HG02943 (cell line): ENCODE measurements around the gene BNC2.

Experiments used
- ATAC-seq: cut with Tn5 transposase; IDR thresholded peaks from one replicate; pipeline ENCODE4 v1.9.1; 2021; ENCODE audit warnings: mild to moderate bottlenecking, low read depth, moderate library complexity; ENCODE audit not compliant: unreplicated experiment

BNC2 gene

GRCh38 chr9:16652582-16652981, 217.9 kb downstream of the BNC2 start:
- ATAC-seq: no peak

GRCh38 chr9:16651446-16651964, 219.0 kb downstream of the BNC2 start:
- ATAC-seq: no peak

- no peak for ATAC-seq
Observed at GRCh38 chr9:16645970-16646369, 224.5 kb downstream of the BNC2 start.

- ATAC-seq: no peak
Observed at GRCh38 chr9:16642421-16643109, 227.9 kb downstream of the BNC2 start.

- ATAC-seq: no peak
Observed at GRCh38 chr9:16640649-16641048, 229.8 kb downstream of the BNC2 start.

GRCh38 chr9:16639644-16640043, 230.8 kb downstream of the BNC2 start:
- no peak for ATAC-seq

GRCh38 chr9:16637911-16638310, 232.6 kb downstream of the BNC2 start:
- no peak for ATAC-seq

- no peak for ATAC-seq
Observed at GRCh38 chr9:16637218-16637617, 233.3 kb downstream of the BNC2 start.

- ATAC-seq: no peak
Observed at GRCh38 chr9:16633794-16634193, 236.7 kb downstream of the BNC2 start.

GRCh38 chr9:16628413-16628812, 242.1 kb downstream of the BNC2 start:
- no peak for ATAC-seq

GRCh38 chr9:16627967-16628366, 242.5 kb downstream of the BNC2 start:
- no peak for ATAC-seq

GRCh38 chr9:16627521-16627920, 242.9 kb downstream of the BNC2 start:
- no peak for ATAC-seq

- ATAC-seq: no peak
Observed at GRCh38 chr9:16626577-16627130, 243.8 kb downstream of the BNC2 start.

GRCh38 chr9:16625811-16626210, 244.7 kb downstream of the BNC2 start:
- no peak for ATAC-seq

- no peak for ATAC-seq
Observed at GRCh38 chr9:16625161-16625631, 245.3 kb downstream of the BNC2 start.

- ATAC-seq: no peak
Observed at GRCh38 chr9:16624744-16625117, 245.7 kb downstream of the BNC2 start.

GRCh38 chr9:16623989-16624743, 246.3 kb downstream of the BNC2 start:
- no peak for ATAC-seq

- ATAC-seq: no peak
Observed at GRCh38 chr9:16622541-16622940, 247.9 kb downstream of the BNC2 start.

GRCh38 chr9:16619914-16620520, 250.5 kb downstream of the BNC2 start:
- no peak for ATAC-seq

- ATAC-seq: no peak
Observed at GRCh38 chr9:16619402-16619801, 251.1 kb downstream of the BNC2 start.

GRCh38 chr9:16618524-16618923, 251.9 kb downstream of the BNC2 start:
- no peak for ATAC-seq
